Thyroid gland (tissue), 4 donors: ENCODE results near the gene KCNIP4. TPM values are rescaled to one million over a fixed set of nuclear protein-coding genes. Genes with fewer than 3 reads are reported as not detected.

ENCODE experiments used
- DNase-seq, 2 donors: peaks; one replicate each; pipeline ENCODE4 v3.0.0-alpha.2; 2019
- H3K27ac ChIP-seq, 3 donors: fragments of 200-600 bp; sonication (generic); 1 replicate in 2 of 3; 2 replicates in 1 of 3; pipeline ENCODE4 v1.5.1; 2016 to 2019; ENCODE audit warnings: mild to moderate bottlenecking in 1 of 3, moderate library complexity in 1 of 3
- H3K27me3 ChIP-seq: fragments of 200-600 bp; sonication (generic); one replicate; pipeline ENCODE4 v1.5.1; 2019
- H3K36me3 ChIP-seq, 2 donors: fragments of 200-600 bp; sonication (generic); one replicate each; pipeline ENCODE4 v1.5.1; 2016 to 2019
- H3K4me1 ChIP-seq, 2 donors: fragments of 200-600 bp; sonication (generic); one replicate each; pipeline ENCODE4 v1.5.1; 2017 to 2019
- H3K4me3 ChIP-seq, 3 donors: fragments of 200-600 bp; sonication (generic); replicated peaks in 1 of 3; 1 replicate in 2 of 3; 2 replicates in 1 of 3; pipeline ENCODE4 v1.5.1; 2016; ENCODE audit warnings: mild to moderate bottlenecking in 1 of 3
- H3K9me3 ChIP-seq: fragments of 200-600 bp; sonication (generic); one replicate; pipeline ENCODE4 v1.5.1; 2017
- POLR2A ChIP-seq, 2 donors: fragments of 450-650 bp; IDR thresholded peaks; one replicate each; pipeline ENCODE4 v1.6.1; 2017; ENCODE audit warnings: antibody characterized with exemption in 2 of 2, mild to moderate bottlenecking in 2 of 2, moderate library complexity in 1 of 2
- WGBS, 2 donors: methylation state at CpG; one replicate each; pipeline ENCODE4 v1.1.5; 2017; 5-methylcytosine and 5-hydroxymethylcytosine counted together
- intact Hi-C: fragments of 100-400 bp; cut with DNase I; formaldehyde crosslinking; loops from one replicate; pipeline ENCODE4 v1.15.1; 2023
- total RNA-seq, 4 donors: library from RNA; depleted of rRNA; stranded (reverse); fragments of >200 nt; gene quantifications; one replicate each; pipeline ENCODE4 v1.2.3, GENCODE V29; 2016
- TF ChIP-seq, protein P1 (sequence below), 6 experiments: fragments of 200-600 bp in 3 of 6; fragments of 450-650 bp in 3 of 6; sonication (generic) in 3 of 6; IDR thresholded peaks; one replicate each; pipeline ENCODE4 v1.5.1; 2016 to 2019; ENCODE audit warnings: antibody characterized with exemption in 6 of 6, mild to moderate bottlenecking in 2 of 6, inconsistent platforms in 1 of 6, moderate library complexity in 1 of 6

Gene KCNIP4
- total RNA-seq, 4 donors from 2014 or later = 2.0 to 6.6 (median 4.4) TPM

DNA sequence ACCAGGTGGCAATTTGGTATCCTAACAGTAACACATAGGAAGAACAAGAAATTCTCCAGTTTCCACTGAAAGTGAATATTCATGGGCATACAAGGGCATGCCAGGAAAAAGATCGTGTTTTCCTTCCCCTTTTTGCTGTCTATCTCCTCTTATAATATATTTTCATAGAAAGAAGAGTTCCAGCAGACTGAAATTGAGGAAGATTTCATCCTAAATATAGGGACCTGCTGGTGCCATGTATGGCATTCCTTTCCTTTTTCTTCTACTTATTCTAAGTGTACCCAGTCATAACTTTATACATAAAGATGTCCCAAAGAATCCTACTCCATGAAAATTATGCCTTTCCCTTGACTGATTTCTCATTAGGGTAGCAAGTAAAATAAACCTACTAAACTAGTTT, 40.8 kb upstream of the KCNIP4 start:
- WGBS, 2 donors = 79% methylated on average over 1 of the region's 1 CpG
- TF ChIP-seq POLR2A (IDR thresholded peaks at IDR 0.05) = no peak
- TF ChIP-seq, protein P1, sequence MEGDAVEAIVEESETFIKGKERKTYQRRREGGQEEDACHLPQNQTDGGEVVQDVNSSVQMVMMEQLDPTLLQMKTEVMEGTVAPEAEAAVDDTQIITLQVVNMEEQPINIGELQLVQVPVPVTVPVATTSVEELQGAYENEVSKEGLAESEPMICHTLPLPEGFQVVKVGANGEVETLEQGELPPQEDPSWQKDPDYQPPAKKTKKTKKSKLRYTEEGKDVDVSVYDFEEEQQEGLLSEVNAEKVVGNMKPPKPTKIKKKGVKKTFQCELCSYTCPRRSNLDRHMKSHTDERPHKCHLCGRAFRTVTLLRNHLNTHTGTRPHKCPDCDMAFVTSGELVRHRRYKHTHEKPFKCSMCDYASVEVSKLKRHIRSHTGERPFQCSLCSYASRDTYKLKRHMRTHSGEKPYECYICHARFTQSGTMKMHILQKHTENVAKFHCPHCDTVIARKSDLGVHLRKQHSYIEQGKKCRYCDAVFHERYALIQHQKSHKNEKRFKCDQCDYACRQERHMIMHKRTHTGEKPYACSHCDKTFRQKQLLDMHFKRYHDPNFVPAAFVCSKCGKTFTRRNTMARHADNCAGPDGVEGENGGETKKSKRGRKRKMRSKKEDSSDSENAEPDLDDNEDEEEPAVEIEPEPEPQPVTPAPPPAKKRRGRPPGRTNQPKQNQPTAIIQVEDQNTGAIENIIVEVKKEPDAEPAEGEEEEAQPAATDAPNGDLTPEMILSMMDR (IDR thresholded peaks at IDR 0.05) = no peak
- Histone ChIP-seq H3K27me3 (no peaks in the 10 kb centered on the region), H3K4me3 (no peak overlapping the region), H3K9me3 (no peaks in the 10 kb centered on the region), H3K36me3 (no peaks in the 10 kb centered on the region), H3K27ac (no peak overlapping the region), H3K4me1 (no peaks in the 10 kb centered on the region)
- DNase-seq = no peak
- intact Hi-C loops = no loop called here

DNA sequence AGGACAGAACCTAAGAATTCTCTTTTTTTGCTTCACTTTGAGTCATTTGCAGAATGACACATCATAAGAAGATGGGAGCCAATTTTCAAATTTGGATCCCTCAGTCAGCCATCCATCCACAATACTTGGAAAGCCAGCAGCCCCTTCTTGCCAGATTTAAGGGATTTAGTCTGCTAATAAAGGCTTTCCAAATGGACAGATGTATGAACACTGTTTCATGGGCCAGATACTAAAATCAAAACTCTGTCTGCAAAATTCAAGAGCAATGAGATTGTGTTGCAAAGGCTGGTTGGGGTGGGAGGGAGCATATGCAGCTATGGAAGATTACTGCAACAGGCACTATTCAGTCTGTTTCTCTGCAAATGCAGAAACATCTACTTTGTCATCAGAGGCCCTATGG, 37.7 kb upstream of the KCNIP4 start:
- H3K27ac ChIP-seq = no peak overlapping the region
- no peaks in the 10 kb centered on the region for H3K4me1 ChIP-seq
- no peaks in the 10 kb centered on the region for H3K27me3 ChIP-seq
- no peaks in the 10 kb centered on the region for H3K9me3 ChIP-seq
- intact Hi-C loops = no loop called here
- no peaks in the 10 kb centered on the region for H3K36me3 ChIP-seq
- H3K4me3 ChIP-seq = no peak overlapping the region
- DNase-seq = no peak
- TF ChIP-seq POLR2A (IDR thresholded peaks at IDR 0.05) = no peak
- TF ChIP-seq, protein P1 (IDR thresholded peaks at IDR 0.05) = no peak

DNA sequence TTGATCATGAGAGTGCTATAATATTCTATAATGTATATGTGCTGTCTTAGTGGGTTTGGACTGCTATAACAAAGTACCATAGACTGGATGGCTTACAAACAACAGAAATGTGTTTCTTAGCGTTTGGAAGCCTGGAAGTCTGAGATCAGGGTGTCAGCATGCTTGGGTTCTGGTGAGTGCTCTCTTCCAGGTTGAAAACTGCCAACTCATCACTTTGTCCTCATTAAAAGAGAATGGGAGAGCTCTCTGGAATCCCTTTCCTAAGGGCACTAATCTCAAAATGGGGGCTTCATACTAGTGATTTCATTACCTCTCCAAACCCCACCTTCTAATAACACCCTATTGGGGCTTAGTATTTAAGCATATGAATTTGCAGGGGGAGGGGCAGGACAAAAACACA, 33.5 kb upstream of the KCNIP4 start:
- Histone ChIP-seq H3K27ac (no peak overlapping the region), H3K36me3 (no peaks in the 10 kb centered on the region), H3K27me3 (no peaks in the 10 kb centered on the region), H3K4me3 (no peak overlapping the region), H3K9me3 (no peaks in the 10 kb centered on the region), H3K4me1 (no peaks in the 10 kb centered on the region)
- TF ChIP-seq, protein P1 (IDR thresholded peaks at IDR 0.05) = no peak
- TF ChIP-seq POLR2A (IDR thresholded peaks at IDR 0.05) = no peak
- intact Hi-C loops = no loop called here
- WGBS, 2 donors = 23% methylated on average over 1 of the region's 1 CpG
- no peak for DNase-seq

DNA sequence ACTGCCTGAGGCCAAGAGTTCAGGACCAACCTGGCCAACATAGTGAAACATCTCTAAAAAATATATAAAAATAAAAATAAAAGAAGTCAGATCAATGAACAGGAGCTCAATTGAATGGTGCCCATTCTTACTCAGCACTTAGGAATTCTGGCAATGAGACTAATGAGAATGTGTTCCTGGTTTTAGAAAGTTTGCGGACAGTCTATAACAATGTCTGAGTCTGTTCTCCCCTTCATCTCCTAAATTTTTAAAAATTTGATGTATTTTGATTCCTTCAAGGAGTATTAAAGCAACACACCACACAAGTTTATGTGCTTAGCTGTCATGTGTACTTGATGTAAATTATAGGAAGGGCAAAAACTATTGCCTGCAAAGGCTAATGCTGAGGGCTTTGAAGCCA, 30.6 kb upstream of the KCNIP4 start:
- H3K36me3 ChIP-seq = no peaks in the 10 kb centered on the region
- no peak for TF ChIP-seq POLR2A (IDR thresholded peaks at IDR 0.05)
- TF ChIP-seq, protein P1 (IDR thresholded peaks at IDR 0.05) = no peak
- DNase-seq = no peak
- no peak overlapping the region for H3K4me3 ChIP-seq
- 94 to 100% methylated on average over 1 of the region's 1 CpG for WGBS, 2 donors
- no peaks in the 10 kb centered on the region for H3K27me3 ChIP-seq
- no peaks in the 10 kb centered on the region for H3K9me3 ChIP-seq
- no peak overlapping the region for H3K27ac ChIP-seq
- no peaks in the 10 kb centered on the region for H3K4me1 ChIP-seq
- intact Hi-C loops = no loop called here

DNA sequence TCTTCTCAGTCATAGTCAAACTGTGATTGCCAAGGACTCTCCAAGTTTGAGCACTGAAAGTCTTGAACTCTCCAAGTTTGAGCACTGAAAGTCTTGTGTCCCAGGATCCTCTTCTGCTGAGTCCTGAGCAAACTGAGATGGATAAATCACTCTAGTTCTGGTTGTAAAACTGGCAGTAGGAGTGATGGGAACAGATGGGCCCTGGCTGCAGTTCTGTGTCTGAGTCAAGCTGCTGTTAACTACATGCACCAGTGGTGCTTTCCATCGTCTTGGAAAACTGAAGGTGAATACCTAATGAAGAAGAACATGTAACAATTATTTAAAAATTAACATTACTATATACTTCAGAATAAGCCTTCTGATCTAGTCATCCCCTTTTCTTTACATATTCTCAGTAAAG, 27.6 kb upstream of the KCNIP4 start:
- Histone ChIP-seq H3K4me3 (no peak overlapping the region), H3K9me3 (no peaks in the 10 kb centered on the region), H3K27ac (no peak overlapping the region), H3K27me3 (no peaks in the 10 kb centered on the region), H3K4me1 (no peaks in the 10 kb centered on the region), H3K36me3 (no peaks in the 10 kb centered on the region)
- TF ChIP-seq, protein P1 (IDR thresholded peaks at IDR 0.05) = no peak
- no peak for TF ChIP-seq POLR2A (IDR thresholded peaks at IDR 0.05)
- intact Hi-C loops = no loop called here
- 76% methylated on average over 1 of the region's 1 CpG for WGBS, 2 donors
- no peak for DNase-seq
